ENCODE data around the gene NRL. TPM values are rescaled to one million over a fixed set of nuclear protein-coding genes. Genes with fewer than 3 reads are reported as not detected.

Gene NRL
- total RNA-seq, 1 experiment from 2014 or later = 2.5 TPM

DNA sequence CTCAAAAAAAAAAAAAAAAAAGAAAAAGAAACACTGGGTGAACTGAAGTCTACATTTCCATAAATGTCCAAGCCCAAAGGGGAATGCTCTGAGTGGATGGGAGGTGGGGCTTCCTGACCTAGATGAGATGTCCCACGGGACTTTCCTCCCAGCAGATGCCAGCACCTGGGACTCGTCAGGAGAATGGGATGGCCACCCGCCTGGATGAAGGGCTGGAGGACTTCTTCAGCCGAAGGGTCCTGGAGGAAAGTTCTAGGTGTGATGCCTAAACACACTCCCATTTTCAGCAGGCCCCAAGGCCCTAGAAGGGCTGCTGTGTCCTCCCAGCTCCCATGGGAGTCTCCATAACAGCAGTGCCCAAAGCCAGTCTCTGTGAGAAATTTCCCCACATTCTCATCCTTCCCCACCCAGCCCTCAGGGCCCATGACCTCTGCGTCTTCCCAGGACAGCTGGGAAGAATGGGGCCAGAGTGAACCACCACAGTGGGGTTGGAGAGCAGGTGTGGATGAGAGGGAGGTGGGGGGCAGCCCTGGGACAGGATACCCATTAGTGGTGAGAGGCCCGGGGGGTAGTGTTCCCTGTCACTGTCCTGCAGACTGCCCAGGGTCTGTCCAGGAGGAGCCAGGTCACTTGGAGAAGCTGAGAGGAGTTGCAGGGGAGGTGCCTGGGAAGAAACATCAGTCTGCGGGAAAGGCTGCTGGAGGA lies 50.5 kb downstream of the NRL start:
- no peak overlapping the region for H2BK20ac ChIP-seq (ENCODE audit: low read depth, low read length, poor library complexity, severe bottlenecking)
- H3K79me2 ChIP-seq (ENCODE audit: insufficient read depth, low read length) = no peaks in the 10 kb centered on the region
- no peaks in the 10 kb centered on the region for H3K23me2 ChIP-seq (ENCODE audit: insufficient read length, low read depth, low read length, poor library complexity, severe bottlenecking)
- no peak overlapping the region for H3K18ac ChIP-seq (ENCODE audit: insufficient read length, low read depth, low read length)
- H3K9me3 Mint-ChIP-seq = no peaks in the 10 kb centered on the region
- no peak overlapping the region for H3T11ph ChIP-seq (ENCODE audit: low read length)
- no peaks in the 10 kb centered on the region for H3K79me1 ChIP-seq (ENCODE audit: insufficient read depth, low read depth, low read length, poor library complexity, severe bottlenecking)
- H4K91ac ChIP-seq (ENCODE audit: insufficient read length, low read depth, low read length) = no peak overlapping the region
- no peak for DNase-seq
- H2BK120ac ChIP-seq (ENCODE audit: low read depth, low read length, poor library complexity, severe bottlenecking) = no peak overlapping the region
- H4K20me1 ChIP-seq (ENCODE audit: control insufficient read depth, insufficient read depth, insufficient read length) = no peaks in the 10 kb centered on the region
- H3K9me3 ChIP-seq (ENCODE audit: control insufficient read depth, low read depth, low read length) = no peaks in the 10 kb centered on the region
- H3K4me3 Mint-ChIP-seq = no peak overlapping the region
- 0 out of 4 replicates have a peak, but pooled peaks cover 0 to 3% of the 10 kb centered on the region in 2 experiments for H3K4me1 Mint-ChIP-seq
- no peak overlapping the region for H2AFZ ChIP-seq (ENCODE audit: low read length)
- H3K4me2 ChIP-seq (ENCODE audit: insufficient read depth, insufficient read length, low read length) = no peak overlapping the region
- TF ChIP-seq, protein P1, sequence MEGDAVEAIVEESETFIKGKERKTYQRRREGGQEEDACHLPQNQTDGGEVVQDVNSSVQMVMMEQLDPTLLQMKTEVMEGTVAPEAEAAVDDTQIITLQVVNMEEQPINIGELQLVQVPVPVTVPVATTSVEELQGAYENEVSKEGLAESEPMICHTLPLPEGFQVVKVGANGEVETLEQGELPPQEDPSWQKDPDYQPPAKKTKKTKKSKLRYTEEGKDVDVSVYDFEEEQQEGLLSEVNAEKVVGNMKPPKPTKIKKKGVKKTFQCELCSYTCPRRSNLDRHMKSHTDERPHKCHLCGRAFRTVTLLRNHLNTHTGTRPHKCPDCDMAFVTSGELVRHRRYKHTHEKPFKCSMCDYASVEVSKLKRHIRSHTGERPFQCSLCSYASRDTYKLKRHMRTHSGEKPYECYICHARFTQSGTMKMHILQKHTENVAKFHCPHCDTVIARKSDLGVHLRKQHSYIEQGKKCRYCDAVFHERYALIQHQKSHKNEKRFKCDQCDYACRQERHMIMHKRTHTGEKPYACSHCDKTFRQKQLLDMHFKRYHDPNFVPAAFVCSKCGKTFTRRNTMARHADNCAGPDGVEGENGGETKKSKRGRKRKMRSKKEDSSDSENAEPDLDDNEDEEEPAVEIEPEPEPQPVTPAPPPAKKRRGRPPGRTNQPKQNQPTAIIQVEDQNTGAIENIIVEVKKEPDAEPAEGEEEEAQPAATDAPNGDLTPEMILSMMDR (conservative IDR thresholded peaks at IDR 0.05) = no peak
- H3K14ac ChIP-seq (ENCODE audit: insufficient read depth, low read length) = no peak overlapping the region
- H2BK15ac ChIP-seq (ENCODE audit: low read depth, low read length) = no peak overlapping the region
- no peak overlapping the region for H3K23ac ChIP-seq (ENCODE audit: insufficient read length, low read depth, low read length)
- WGBS (ENCODE audit: extremely low coverage, insufficient read length, low lambda C conversion rate) = no CpG with 5 or more reads among the region's 7 CpGs
- no peak overlapping the region for H2BK5ac ChIP-seq (ENCODE audit: insufficient read length, low read length)
- no peaks in the 10 kb centered on the region; the same call in 1 of the 2 replicates for H3K27me3 Mint-ChIP-seq (ENCODE audit: low read depth)
- no peak overlapping the region for H3K56ac ChIP-seq (ENCODE audit: insufficient read length, low read depth, low read length)
- H3K4ac ChIP-seq (ENCODE audit: low read depth, low read length) = no peak overlapping the region
- H3K27ac Mint-ChIP-seq = peak overlapping the region in 1 of 3 experiments; percentile 30; a peak in 2 of 7 replicates
- no peak overlapping the region for H2AK5ac ChIP-seq (ENCODE audit: insufficient read length, low read length)
- H3K27me3 ChIP-seq (ENCODE audit: insufficient read depth, low read length) = no peaks in the 10 kb centered on the region
- no peak overlapping the region for H2BK12ac ChIP-seq (ENCODE audit: insufficient read length, low read depth, low read length)
- H3K36me3 Mint-ChIP-seq (ENCODE audit: insufficient read depth in 1 of 3, low read depth in 3 of 3) = peaks cover 0 to 7% (median 4%) of the 10 kb centered on the region in 3 experiments; a peak in 3 of 7 replicates
- no peak overlapping the region for H3K27ac ChIP-seq (ENCODE audit: insufficient read length, low read depth, low read length)
- H3K4me1 ChIP-seq (ENCODE audit: insufficient read depth, low read length) = no peaks in the 10 kb centered on the region
- no peak overlapping the region for H4K8ac ChIP-seq (replicated peaks; ENCODE audit: insufficient read length, low read depth, low read length)
- no peak overlapping the region for H3K9ac ChIP-seq (ENCODE audit: extremely low read depth, insufficient read length, low read length)
- no peak overlapping the region for H4K5ac ChIP-seq (ENCODE audit: insufficient read length, low read depth, low read length)

Data from H9 (cell line).